ENCODE measurements around the gene ZPBP2. TPM values are rescaled to one million over a fixed set of nuclear protein-coding genes. Genes with fewer than 3 reads are reported as not detected.

ZPBP2 gene
- total RNA-seq, 1 experiment from 2014 or later = not detected

GRCh38 chr17:39903158-39903884 is 35.3 kb downstream of the ZPBP2 start:
- Mint-ChIP-seq H3K27me3 (ENCODE audit: low read depth) (no peaks in the 10 kb centered on the region), H3K4me3 (no peak overlapping the region), H3K27ac (no peak overlapping the region), H3K4me1 (no peaks in the 10 kb centered on the region), H3K36me3 (0 out of 2 replicates have a peak, but pooled peaks cover 2% of the 10 kb centered on the region), H3K9me3 (no peaks in the 10 kb centered on the region)
- DNase-seq (ENCODE audit: low spot score) (no peak), ATAC-seq (no peak)
- POLR2A ChIA-PET = no interaction called here
- CTCF ChIA-PET = no interaction called here
- TF ChIP-seq, protein P1, sequence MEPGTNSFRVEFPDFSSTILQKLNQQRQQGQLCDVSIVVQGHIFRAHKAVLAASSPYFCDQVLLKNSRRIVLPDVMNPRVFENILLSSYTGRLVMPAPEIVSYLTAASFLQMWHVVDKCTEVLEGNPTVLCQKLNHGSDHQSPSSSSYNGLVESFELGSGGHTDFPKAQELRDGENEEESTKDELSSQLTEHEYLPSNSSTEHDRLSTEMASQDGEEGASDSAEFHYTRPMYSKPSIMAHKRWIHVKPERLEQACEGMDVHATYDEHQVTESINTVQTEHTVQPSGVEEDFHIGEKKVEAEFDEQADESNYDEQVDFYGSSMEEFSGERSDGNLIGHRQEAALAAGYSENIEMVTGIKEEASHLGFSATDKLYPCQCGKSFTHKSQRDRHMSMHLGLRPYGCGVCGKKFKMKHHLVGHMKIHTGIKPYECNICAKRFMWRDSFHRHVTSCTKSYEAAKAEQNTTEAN (CRISPR knock-in tag; IDR thresholded peaks at IDR 0.05) = no peak
- TF ChIP-seq GABPB1 (CRISPR knock-in tag; IDR thresholded peaks at IDR 0.05) = no peak

DNA sequence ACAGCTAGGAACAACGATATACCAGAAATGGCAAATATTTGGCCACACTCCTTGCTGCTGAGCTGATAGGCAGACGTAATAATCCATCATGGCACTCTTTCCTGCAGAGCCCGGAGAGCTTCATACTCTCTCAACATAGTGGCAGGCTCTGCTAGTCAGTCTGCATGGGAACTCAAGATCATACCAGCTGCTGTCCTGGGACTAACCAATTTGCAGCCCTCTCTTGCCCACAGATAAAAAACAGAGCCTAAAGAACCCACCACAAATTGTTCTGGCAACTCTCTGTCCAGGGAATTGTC is 36.9 kb downstream of the ZPBP2 start:
- Mint-ChIP-seq H3K27ac (no peak overlapping the region), H3K4me3 (no peak overlapping the region), H3K4me1 (no peaks in the 10 kb centered on the region), H3K9me3 (no peaks in the 10 kb centered on the region), H3K27me3 (ENCODE audit: low read depth) (no peaks in the 10 kb centered on the region), H3K36me3 (peaks cover 5% of the 10 kb centered on the region; the same call in 1 of the 2 replicates)
- ATAC-seq (no peak), DNase-seq (ENCODE audit: low spot score) (no peak)
- POLR2A ChIA-PET = no interaction called here
- CTCF ChIA-PET = interaction anchor here (1.0 kb wide), 3 partner anchors 9 to 33 kb away, joined by 3 to 4 read pairs (median 3); partner anchors contain the start of genes LRRC3C and ORMDL3
- TF ChIP-seq NFYB (CRISPR knock-in tag; conservative IDR thresholded peaks at IDR 0.05; ENCODE audit: low read depth) (no peak), ZNF232 (CRISPR knock-in tag; IDR thresholded peaks at IDR 0.05) (no peak), TEAD4 (CRISPR knock-in tag; IDR thresholded peaks at IDR 0.05) (no peak), NFE2L1 (CRISPR knock-in tag; IDR thresholded peaks at IDR 0.05) (no peak), AR (CRISPR knock-in tag; IDR thresholded peaks at IDR 0.05) (no peak), ETV6 (CRISPR knock-in tag; IDR thresholded peaks at IDR 0.05) (no peak), SMAD3 (CRISPR knock-in tag; IDR thresholded peaks at IDR 0.05; ENCODE audit: borderline replicate concordance) (no peak), ZNF263 (CRISPR knock-in tag; IDR thresholded peaks at IDR 0.05; ENCODE audit: low read depth) (no peak)
- TF ChIP-seq, protein P2, sequence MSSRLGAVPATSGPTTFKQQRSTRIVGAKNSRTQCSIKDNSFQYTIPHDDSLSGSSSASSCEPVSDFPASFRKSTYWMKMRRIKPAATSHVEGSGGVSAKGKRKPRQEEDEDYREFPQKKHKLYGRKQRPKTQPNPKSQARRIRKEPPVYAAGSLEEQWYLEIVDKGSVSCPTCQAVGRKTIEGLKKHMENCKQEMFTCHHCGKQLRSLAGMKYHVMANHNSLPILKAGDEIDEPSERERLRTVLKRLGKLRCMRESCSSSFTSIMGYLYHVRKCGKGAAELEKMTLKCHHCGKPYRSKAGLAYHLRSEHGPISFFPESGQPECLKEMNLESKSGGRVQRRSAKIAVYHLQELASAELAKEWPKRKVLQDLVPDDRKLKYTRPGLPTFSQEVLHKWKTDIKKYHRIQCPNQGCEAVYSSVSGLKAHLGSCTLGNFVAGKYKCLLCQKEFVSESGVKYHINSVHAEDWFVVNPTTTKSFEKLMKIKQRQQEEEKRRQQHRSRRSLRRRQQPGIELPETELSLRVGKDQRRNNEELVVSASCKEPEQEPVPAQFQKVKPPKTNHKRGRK (CRISPR knock-in tag; IDR thresholded peaks at IDR 0.05; ENCODE audit: borderline replicate concordance) = no peak
- TF ChIP-seq, protein P3, sequence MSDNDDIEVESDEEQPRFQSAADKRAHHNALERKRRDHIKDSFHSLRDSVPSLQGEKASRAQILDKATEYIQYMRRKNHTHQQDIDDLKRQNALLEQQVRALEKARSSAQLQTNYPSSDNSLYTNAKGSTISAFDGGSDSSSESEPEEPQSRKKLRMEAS (CRISPR knock-in tag; IDR thresholded peaks at IDR 0.05) = no peak

GRCh38 chr17:39908789-39909352 is 40.9 kb downstream of the ZPBP2 start:
- CTCF ChIA-PET = interaction anchor here (0.7 kb wide), 1 partner anchor 155 kb away, joined by 3 read pairs; no protein-coding TSS in a partner anchor
- POLR2A ChIA-PET = no interaction called here
- no peak overlapping the region for H3K27ac Mint-ChIP-seq
- H3K27me3 Mint-ChIP-seq (ENCODE audit: low read depth) = no peaks in the 10 kb centered on the region
- no peaks in the 10 kb centered on the region for H3K9me3 Mint-ChIP-seq
- DNase-seq (ENCODE audit: low spot score) (no peak), ATAC-seq (no peak)
- no peak overlapping the region for H3K4me3 Mint-ChIP-seq
- H3K36me3 Mint-ChIP-seq = peaks cover 8% of the 10 kb centered on the region
- H3K4me1 Mint-ChIP-seq = no peaks in the 10 kb centered on the region
- TF ChIP-seq, protein P4, sequence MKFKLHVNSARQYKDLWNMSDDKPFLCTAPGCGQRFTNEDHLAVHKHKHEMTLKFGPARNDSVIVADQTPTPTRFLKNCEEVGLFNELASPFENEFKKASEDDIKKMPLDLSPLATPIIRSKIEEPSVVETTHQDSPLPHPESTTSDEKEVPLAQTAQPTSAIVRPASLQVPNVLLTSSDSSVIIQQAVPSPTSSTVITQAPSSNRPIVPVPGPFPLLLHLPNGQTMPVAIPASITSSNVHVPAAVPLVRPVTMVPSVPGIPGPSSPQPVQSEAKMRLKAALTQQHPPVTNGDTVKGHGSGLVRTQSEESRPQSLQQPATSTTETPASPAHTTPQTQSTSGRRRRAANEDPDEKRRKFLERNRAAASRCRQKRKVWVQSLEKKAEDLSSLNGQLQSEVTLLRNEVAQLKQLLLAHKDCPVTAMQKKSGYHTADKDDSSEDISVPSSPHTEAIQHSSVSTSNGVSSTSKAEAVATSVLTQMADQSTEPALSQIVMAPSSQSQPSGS (CRISPR knock-in tag; IDR thresholded peaks at IDR 0.05; ENCODE audit: borderline replicate concordance, low read depth) = no peak
- TF ChIP-seq CBFB (CRISPR knock-in tag; IDR thresholded peaks at IDR 0.05; ENCODE audit: low read depth) (no peak), ATF1 (CRISPR knock-in tag; IDR thresholded peaks at IDR 0.05) (no peak), RELA (CRISPR knock-in tag; IDR thresholded peaks at IDR 0.05; ENCODE audit: borderline replicate concordance) (no peak), NFYB (CRISPR knock-in tag; conservative IDR thresholded peaks at IDR 0.05; ENCODE audit: low read depth) (no peak), KAT7 (CRISPR knock-in tag; IDR thresholded peaks at IDR 0.05; ENCODE audit: borderline replicate concordance) (no peak), SMAD3 (CRISPR knock-in tag; IDR thresholded peaks at IDR 0.05; ENCODE audit: borderline replicate concordance) (no peak), TEAD4 (CRISPR knock-in tag; IDR thresholded peaks at IDR 0.05) (no peak), HMGA2 (CRISPR knock-in tag; IDR thresholded peaks at IDR 0.05) (no peak), ZNF396 (CRISPR knock-in tag; IDR thresholded peaks at IDR 0.05; ENCODE audit: borderline replicate concordance) (no peak)
- TF ChIP-seq, protein P5, sequence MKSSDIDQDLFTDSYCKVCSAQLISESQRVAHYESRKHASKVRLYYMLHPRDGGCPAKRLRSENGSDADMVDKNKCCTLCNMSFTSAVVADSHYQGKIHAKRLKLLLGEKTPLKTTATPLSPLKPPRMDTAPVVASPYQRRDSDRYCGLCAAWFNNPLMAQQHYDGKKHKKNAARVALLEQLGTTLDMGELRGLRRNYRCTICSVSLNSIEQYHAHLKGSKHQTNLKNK (CRISPR knock-in tag; IDR thresholded peaks at IDR 0.05) = no peak
- TF ChIP-seq, protein P6, sequence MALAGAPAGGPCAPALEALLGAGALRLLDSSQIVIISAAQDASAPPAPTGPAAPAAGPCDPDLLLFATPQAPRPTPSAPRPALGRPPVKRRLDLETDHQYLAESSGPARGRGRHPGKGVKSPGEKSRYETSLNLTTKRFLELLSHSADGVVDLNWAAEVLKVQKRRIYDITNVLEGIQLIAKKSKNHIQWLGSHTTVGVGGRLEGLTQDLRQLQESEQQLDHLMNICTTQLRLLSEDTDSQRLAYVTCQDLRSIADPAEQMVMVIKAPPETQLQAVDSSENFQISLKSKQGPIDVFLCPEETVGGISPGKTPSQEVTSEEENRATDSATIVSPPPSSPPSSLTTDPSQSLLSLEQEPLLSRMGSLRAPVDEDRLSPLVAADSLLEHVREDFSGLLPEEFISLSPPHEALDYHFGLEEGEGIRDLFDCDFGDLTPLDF (CRISPR knock-in tag; IDR thresholded peaks at IDR 0.05) = no peak
